Measurements from ENCODE around the gene CFAP68.
"Not testable (repeated sequence)": the region's sequence is repeated elsewhere in the genome, so short reads cannot be mapped to it uniquely, and the experiment has no call there.

Gene CFAP68

GRCh38 chr11:111918390-111919256 is 39.3 kb downstream of the CFAP68 start, which contains the start of gene C11orf52:
Gene C11orf52 (plus strand): TSS chr11:111918913. CDS start chr11:111918973, 60 bp downstream.
- no peak for DNase-seq

GRCh38 chr11:111920908-111921307 is 41.6 kb downstream of the CFAP68 start:
- no peak for DNase-seq

- DNase-seq, result no peak
Measured at GRCh38 chr11:111921541-111922230, 42.3 kb downstream of the CFAP68 start.

- no peak for DNase-seq
Measured at GRCh38 chr11:111922803-111923202, 43.5 kb downstream of the CFAP68 start.

- no peak for DNase-seq
Measured at GRCh38 chr11:111923351-111923788, 44.0 kb downstream of the CFAP68 start.

- no peak for DNase-seq
Measured at GRCh38 chr11:111923951-111924350, 44.6 kb downstream of the CFAP68 start.

GRCh38 chr11:111925953-111926352 is 46.6 kb downstream of the CFAP68 start:
- no peak for DNase-seq

- DNase-seq, result peak; percentile 97
Measured at GRCh38 chr11:111926505-111927391, 47.4 kb downstream of the CFAP68 start.

- DNase-seq, result no peak
Measured at GRCh38 chr11:111930472-111930871, 51.1 kb downstream of the CFAP68 start.

- no peak for DNase-seq
Measured at GRCh38 chr11:111932611-111932950, 53.2 kb downstream of the CFAP68 start.

GRCh38 chr11:111933176-111933575 is 53.8 kb downstream of the CFAP68 start:
- not testable (repeated sequence) for DNase-seq

- no peak for DNase-seq
Measured at GRCh38 chr11:111933872-111934271, 54.5 kb downstream of the CFAP68 start.

GRCh38 chr11:111934306-111934705 is 55.0 kb downstream of the CFAP68 start:
- no peak for DNase-seq
